ENCODE data around the gene VAV3.

GRCh38 chr1:107843989-107844388 is 121.0 kb downstream of the VAV3 start:
- TF ChIP-seq HHEX (CRISPR knock-in tag; IDR thresholded peaks at IDR 0.05), result no peak
- TF ChIP-seq HDAC2 (CRISPR knock-in tag; IDR thresholded peaks at IDR 0.05), result no peak
- TF ChIP-seq, protein P1, sequence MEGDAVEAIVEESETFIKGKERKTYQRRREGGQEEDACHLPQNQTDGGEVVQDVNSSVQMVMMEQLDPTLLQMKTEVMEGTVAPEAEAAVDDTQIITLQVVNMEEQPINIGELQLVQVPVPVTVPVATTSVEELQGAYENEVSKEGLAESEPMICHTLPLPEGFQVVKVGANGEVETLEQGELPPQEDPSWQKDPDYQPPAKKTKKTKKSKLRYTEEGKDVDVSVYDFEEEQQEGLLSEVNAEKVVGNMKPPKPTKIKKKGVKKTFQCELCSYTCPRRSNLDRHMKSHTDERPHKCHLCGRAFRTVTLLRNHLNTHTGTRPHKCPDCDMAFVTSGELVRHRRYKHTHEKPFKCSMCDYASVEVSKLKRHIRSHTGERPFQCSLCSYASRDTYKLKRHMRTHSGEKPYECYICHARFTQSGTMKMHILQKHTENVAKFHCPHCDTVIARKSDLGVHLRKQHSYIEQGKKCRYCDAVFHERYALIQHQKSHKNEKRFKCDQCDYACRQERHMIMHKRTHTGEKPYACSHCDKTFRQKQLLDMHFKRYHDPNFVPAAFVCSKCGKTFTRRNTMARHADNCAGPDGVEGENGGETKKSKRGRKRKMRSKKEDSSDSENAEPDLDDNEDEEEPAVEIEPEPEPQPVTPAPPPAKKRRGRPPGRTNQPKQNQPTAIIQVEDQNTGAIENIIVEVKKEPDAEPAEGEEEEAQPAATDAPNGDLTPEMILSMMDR (CRISPR knock-in tag; IDR thresholded peaks at IDR 0.05), result no peak
- TF ChIP-seq MXD1 (CRISPR knock-in tag; IDR thresholded peaks at IDR 0.05), result no peak
- no peak for TF ChIP-seq RXRA (CRISPR knock-in tag; IDR thresholded peaks at IDR 0.05)
- TF ChIP-seq, protein P2, sequence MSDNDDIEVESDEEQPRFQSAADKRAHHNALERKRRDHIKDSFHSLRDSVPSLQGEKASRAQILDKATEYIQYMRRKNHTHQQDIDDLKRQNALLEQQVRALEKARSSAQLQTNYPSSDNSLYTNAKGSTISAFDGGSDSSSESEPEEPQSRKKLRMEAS (IDR thresholded peaks at IDR 0.05), result no peak
- no peak for TF ChIP-seq KLF6 (CRISPR knock-in tag; IDR thresholded peaks at IDR 0.05)
- TF ChIP-seq, protein P3, sequence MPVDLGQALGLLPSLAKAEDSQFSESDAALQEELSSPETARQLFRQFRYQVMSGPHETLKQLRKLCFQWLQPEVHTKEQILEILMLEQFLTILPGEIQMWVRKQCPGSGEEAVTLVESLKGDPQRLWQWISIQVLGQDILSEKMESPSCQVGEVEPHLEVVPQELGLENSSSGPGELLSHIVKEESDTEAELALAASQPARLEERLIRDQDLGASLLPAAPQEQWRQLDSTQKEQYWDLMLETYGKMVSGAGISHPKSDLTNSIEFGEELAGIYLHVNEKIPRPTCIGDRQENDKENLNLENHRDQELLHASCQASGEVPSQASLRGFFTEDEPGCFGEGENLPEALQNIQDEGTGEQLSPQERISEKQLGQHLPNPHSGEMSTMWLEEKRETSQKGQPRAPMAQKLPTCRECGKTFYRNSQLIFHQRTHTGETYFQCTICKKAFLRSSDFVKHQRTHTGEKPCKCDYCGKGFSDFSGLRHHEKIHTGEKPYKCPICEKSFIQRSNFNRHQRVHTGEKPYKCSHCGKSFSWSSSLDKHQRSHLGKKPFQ (CRISPR knock-in tag; IDR thresholded peaks at IDR 0.05; ENCODE audit: insufficient replicate concordance), result no peak
- no peak for TF ChIP-seq IRF1 (CRISPR knock-in tag; IDR thresholded peaks at IDR 0.05; ENCODE audit: low read depth)
- TF ChIP-seq ZNF792 (CRISPR knock-in tag; IDR thresholded peaks at IDR 0.05), result no peak
- TF ChIP-seq EP300 (IDR thresholded peaks at IDR 0.05; ENCODE audit: low read depth in 2 of 2, low read length in 2 of 2), result no peak
- no peak for TF ChIP-seq EP300 (CRISPR knock-in tag; IDR thresholded peaks at IDR 0.05; ENCODE audit: borderline replicate concordance)
